Activated T-cell treated with anti-CD3 and anti-CD28 coated beads, Interleukin-2, amount 50 U/mL, for 72 hours (primary cell): ENCODE results near the gene MICAL3. TPM values are rescaled to one million over a fixed set of nuclear protein-coding genes. Genes with fewer than 3 reads are reported as not detected.

Experiments used
- ATAC-seq, 2 donors: fragments of 150-1000 bp; cut with Tn5 transposase; replicated peaks in 1 of 2; 2 replicates each; pipeline ENCODE4 v1.10.0; 2021; ENCODE audit warnings: moderate library complexity in 2 of 2, mild to moderate bottlenecking in 1 of 2
- DNase-seq, 2 donors: peaks; one replicate each; pipeline ENCODE4 v3.0.0; 2021 to 2022; ENCODE audit warnings: mixed read lengths in 1 of 2
- H3K27ac Mint-ChIP-seq: one replicate; pipeline ENCODE4 v1.8.0; 2022; ENCODE audit warnings: mild to moderate bottlenecking, moderate library complexity, mixed read lengths
- H3K27me3 Mint-ChIP-seq: one replicate; pipeline ENCODE4 v1.8.0; 2022; ENCODE audit warnings: low read depth, mixed read lengths
- H3K36me3 Mint-ChIP-seq, 2 donors: one replicate each; pipeline ENCODE4 v1.8.0; 2022; ENCODE audit warnings: mixed read lengths in 2 of 2, mild to moderate bottlenecking in 1 of 2; ENCODE audit not compliant: insufficient read depth in 2 of 2
- H3K4me1 Mint-ChIP-seq: one replicate; pipeline ENCODE4 v1.8.0; 2022; ENCODE audit warnings: low read depth, mixed read lengths
- H3K4me3 Mint-ChIP-seq, 2 donors: one replicate each; pipeline ENCODE4 v1.8.0; 2022; ENCODE audit warnings: mild to moderate bottlenecking in 2 of 2, mixed read lengths in 2 of 2, moderate library complexity in 2 of 2
- H3K9me3 Mint-ChIP-seq, 2 donors: one replicate each; pipeline ENCODE4 v1.8.0; 2022; ENCODE audit warnings: mixed read lengths in 2 of 2
- total RNA-seq, 2 donors: library from RNA; stranded (reverse); gene quantifications; one replicate each; pipeline ENCODE4 v1.2.3, GENCODE V29; 2022

MICAL3 gene
- total RNA-seq, 2 donors from 2014 or later, result 17.9 to 26.0 TPM

GRCh38 chr22:17795661-17796548 lies 228.5 kb downstream of the MICAL3 start:
- peaks cover 9% of the 10 kb centered on the region for H3K4me1 Mint-ChIP-seq
- no peak for ATAC-seq
- H3K27ac Mint-ChIP-seq, result no peak overlapping the region
- DNase-seq, result no peak
- H3K4me3 Mint-ChIP-seq, result no peak overlapping the region
- H3K9me3 Mint-ChIP-seq, result no peaks in the 10 kb centered on the region
- H3K27me3 Mint-ChIP-seq, result no peaks in the 10 kb centered on the region
- H3K36me3 Mint-ChIP-seq, result no peaks in the 10 kb centered on the region

GRCh38 chr22:17794726-17795542 lies 229.4 kb downstream of the MICAL3 start:
- no peaks in the 10 kb centered on the region for H3K27me3 Mint-ChIP-seq
- no peak overlapping the region for H3K27ac Mint-ChIP-seq
- peaks cover 5% of the 10 kb centered on the region for H3K4me1 Mint-ChIP-seq
- H3K9me3 Mint-ChIP-seq, result no peaks in the 10 kb centered on the region
- H3K4me3 Mint-ChIP-seq, result no peak overlapping the region
- ATAC-seq, result no peak
- DNase-seq, result no peak
- no peaks in the 10 kb centered on the region for H3K36me3 Mint-ChIP-seq

GRCh38 chr22:17792854-17793434 lies 231.4 kb downstream of the MICAL3 start:
- Mint-ChIP-seq H3K27me3 (no peaks in the 10 kb centered on the region), H3K27ac (no peak overlapping the region), H3K9me3 (no peaks in the 10 kb centered on the region), H3K36me3 (no peaks in the 10 kb centered on the region), H3K4me3 (no peak overlapping the region), H3K4me1 (peaks cover under 1% of the 10 kb centered on the region)
- DNase-seq, result no peak
- ATAC-seq, result no peak

- H3K4me3 Mint-ChIP-seq, result no peak overlapping the region
- no peaks in the 10 kb centered on the region for H3K4me1 Mint-ChIP-seq
- ATAC-seq, result no peak
- H3K27ac Mint-ChIP-seq, result no peak overlapping the region
- H3K9me3 Mint-ChIP-seq, result no peaks in the 10 kb centered on the region
- no peak for DNase-seq
- H3K27me3 Mint-ChIP-seq, result no peaks in the 10 kb centered on the region
- no peaks in the 10 kb centered on the region for H3K36me3 Mint-ChIP-seq
Observed at GRCh38 chr22:17792299-17792698, 232.1 kb downstream of the MICAL3 start.

- DNase-seq, result no peak
- ATAC-seq, result no peak
- Mint-ChIP-seq H3K9me3 (no peaks in the 10 kb centered on the region), H3K36me3 (no peaks in the 10 kb centered on the region), H3K4me3 (no peak overlapping the region), H3K4me1 (no peaks in the 10 kb centered on the region), H3K27ac (no peak overlapping the region), H3K27me3 (no peaks in the 10 kb centered on the region)
Observed at GRCh38 chr22:17791196-17791595, 233.2 kb downstream of the MICAL3 start.

DNA sequence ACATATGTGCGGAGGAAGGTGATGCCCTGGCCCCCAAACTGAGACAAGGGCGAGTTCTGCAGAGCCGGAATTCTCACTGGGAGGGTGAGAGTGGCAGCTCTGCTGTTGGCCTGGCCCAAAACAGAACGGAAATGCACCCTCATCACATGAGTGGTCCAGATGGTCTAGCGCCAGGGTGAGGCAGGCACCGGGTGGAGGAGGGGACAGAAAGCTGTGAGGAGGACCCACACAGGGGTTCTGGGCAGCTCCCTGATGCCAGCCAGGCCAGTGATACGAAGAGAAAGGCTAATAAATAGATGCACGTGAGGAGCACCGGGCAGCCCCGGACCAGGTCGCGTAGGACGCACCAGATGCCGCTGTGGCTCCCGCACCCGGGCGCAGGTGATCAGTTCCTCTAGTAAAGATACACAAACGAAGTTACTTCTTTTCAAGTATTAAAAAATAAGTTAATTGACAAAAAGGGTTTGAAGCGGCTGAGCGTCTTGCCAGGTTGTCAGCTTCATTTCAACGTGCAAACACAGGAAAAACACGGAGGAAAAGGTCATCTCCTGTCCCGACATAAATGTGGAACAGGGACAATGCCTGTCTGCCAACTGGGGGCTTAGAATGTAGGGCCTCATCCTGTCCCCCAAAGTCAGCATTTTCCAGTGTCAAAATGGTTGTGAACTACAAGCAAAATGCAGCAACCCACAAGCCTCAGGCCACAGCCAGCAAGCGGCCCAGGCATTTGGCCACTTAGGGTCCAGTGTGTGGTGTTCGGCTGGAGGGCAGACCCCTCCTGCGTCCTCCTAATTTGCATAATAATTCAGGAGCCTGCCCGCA lies 234.8 kb downstream of the MICAL3 start:
- no peaks in the 10 kb centered on the region for H3K36me3 Mint-ChIP-seq
- H3K27ac Mint-ChIP-seq, result no peak overlapping the region
- no peaks in the 10 kb centered on the region for H3K9me3 Mint-ChIP-seq
- no peaks in the 10 kb centered on the region for H3K27me3 Mint-ChIP-seq
- H3K4me3 Mint-ChIP-seq, result no peak overlapping the region
- ATAC-seq, result no peak
- no peaks in the 10 kb centered on the region for H3K4me1 Mint-ChIP-seq
- DNase-seq, result no peak

GRCh38 chr22:17788528-17789378 lies 235.6 kb downstream of the MICAL3 start:
- H3K4me1 Mint-ChIP-seq, result no peaks in the 10 kb centered on the region
- ATAC-seq (no peak), DNase-seq (no peak)
- H3K9me3 Mint-ChIP-seq, result no peaks in the 10 kb centered on the region
- H3K36me3 Mint-ChIP-seq, result no peaks in the 10 kb centered on the region
- no peak overlapping the region for H3K27ac Mint-ChIP-seq
- H3K4me3 Mint-ChIP-seq, result no peak overlapping the region
- no peaks in the 10 kb centered on the region for H3K27me3 Mint-ChIP-seq

GRCh38 chr22:17787716-17788330 lies 236.5 kb downstream of the MICAL3 start:
- ATAC-seq, result no peak
- DNase-seq, result no peak
- no peak overlapping the region for H3K4me3 Mint-ChIP-seq
- no peaks in the 10 kb centered on the region for H3K36me3 Mint-ChIP-seq
- no peaks in the 10 kb centered on the region for H3K4me1 Mint-ChIP-seq
- no peak overlapping the region for H3K27ac Mint-ChIP-seq
- H3K27me3 Mint-ChIP-seq, result no peaks in the 10 kb centered on the region
- no peaks in the 10 kb centered on the region for H3K9me3 Mint-ChIP-seq

- Mint-ChIP-seq H3K4me3 (no peak overlapping the region), H3K27ac (no peak overlapping the region), H3K27me3 (no peaks in the 10 kb centered on the region), H3K36me3 (no peaks in the 10 kb centered on the region), H3K9me3 (no peaks in the 10 kb centered on the region), H3K4me1 (no peaks in the 10 kb centered on the region)
- DNase-seq (no peak), ATAC-seq (no peak)
Observed at GRCh38 chr22:17787241-17787640, 237.1 kb downstream of the MICAL3 start.

- no peaks in the 10 kb centered on the region for H3K9me3 Mint-ChIP-seq
- H3K4me1 Mint-ChIP-seq, result peaks cover 2% of the 10 kb centered on the region
- DNase-seq, result no peak
- H3K27ac Mint-ChIP-seq, result no peak overlapping the region
- no peaks in the 10 kb centered on the region for H3K27me3 Mint-ChIP-seq
- no peaks in the 10 kb centered on the region for H3K36me3 Mint-ChIP-seq
- ATAC-seq, result no peak
- no peak overlapping the region for H3K4me3 Mint-ChIP-seq
Observed at GRCh38 chr22:17786435-17787161, 237.8 kb downstream of the MICAL3 start.
